ENCODE results near the gene IGSF9.

IGSF9 gene

GRCh38 chr1:159883134-159883533 is 62.3 kb downstream of the IGSF9 start:
- H3K36me3 Mint-ChIP-seq (ENCODE audit: low read depth), result no peaks in the 10 kb centered on the region
- peaks cover 12% of the 10 kb centered on the region for H3K27me3 Mint-ChIP-seq (ENCODE audit: low read depth)
- H3K27ac Mint-ChIP-seq, result no peak overlapping the region
- H3K4me3 Mint-ChIP-seq, result no peak overlapping the region
- no peaks in the 10 kb centered on the region for H3K4me1 Mint-ChIP-seq (ENCODE audit: low read depth)
- no peaks in the 10 kb centered on the region for H3K9me3 Mint-ChIP-seq

GRCh38 chr1:159882527-159882862 is 62.9 kb downstream of the IGSF9 start:
- Mint-ChIP-seq H3K9me3 (no peaks in the 10 kb centered on the region), H3K4me3 (no peak overlapping the region), H3K27me3 (ENCODE audit: low read depth) (peaks cover 10% of the 10 kb centered on the region), H3K27ac (no peak overlapping the region), H3K4me1 (ENCODE audit: low read depth) (no peaks in the 10 kb centered on the region), H3K36me3 (ENCODE audit: low read depth) (no peaks in the 10 kb centered on the region)

- no peak overlapping the region for H3K27ac Mint-ChIP-seq
- H3K27me3 Mint-ChIP-seq (ENCODE audit: low read depth), result peaks cover 10% of the 10 kb centered on the region
- no peaks in the 10 kb centered on the region for H3K4me1 Mint-ChIP-seq (ENCODE audit: low read depth)
- H3K9me3 Mint-ChIP-seq, result no peaks in the 10 kb centered on the region
- H3K4me3 Mint-ChIP-seq, result no peak overlapping the region
- H3K36me3 Mint-ChIP-seq (ENCODE audit: low read depth), result no peaks in the 10 kb centered on the region
Observed at GRCh38 chr1:159881622-159882526, 63.5 kb downstream of the IGSF9 start.

- H3K4me3 Mint-ChIP-seq, result no peak overlapping the region
- H3K4me1 Mint-ChIP-seq (ENCODE audit: low read depth), result peaks cover 2% of the 10 kb centered on the region
- no peaks in the 10 kb centered on the region for H3K36me3 Mint-ChIP-seq (ENCODE audit: low read depth)
- H3K27ac Mint-ChIP-seq, result no peak overlapping the region
- H3K27me3 Mint-ChIP-seq (ENCODE audit: low read depth), result peaks cover 20% of the 10 kb centered on the region
- H3K9me3 Mint-ChIP-seq, result no peaks in the 10 kb centered on the region
Observed at GRCh38 chr1:159880430-159880829, 65.0 kb downstream of the IGSF9 start.

- no peaks in the 10 kb centered on the region for H3K9me3 Mint-ChIP-seq
- H3K27me3 Mint-ChIP-seq (ENCODE audit: low read depth), result peaks cover 21% of the 10 kb centered on the region
- H3K27ac Mint-ChIP-seq, result no peak overlapping the region
- H3K4me3 Mint-ChIP-seq, result no peak overlapping the region
- H3K36me3 Mint-ChIP-seq (ENCODE audit: low read depth), result no peaks in the 10 kb centered on the region
- H3K4me1 Mint-ChIP-seq (ENCODE audit: low read depth), result peaks cover 2% of the 10 kb centered on the region
Observed at GRCh38 chr1:159879977-159880376, 65.4 kb downstream of the IGSF9 start.

GRCh38 chr1:159879136-159879535 is 66.3 kb downstream of the IGSF9 start:
- Mint-ChIP-seq H3K4me3 (no peak overlapping the region), H3K27ac (no peak overlapping the region), H3K27me3 (ENCODE audit: low read depth) (peaks cover 15% of the 10 kb centered on the region), H3K4me1 (ENCODE audit: low read depth) (peaks cover 2% of the 10 kb centered on the region), H3K36me3 (ENCODE audit: low read depth) (no peaks in the 10 kb centered on the region), H3K9me3 (no peaks in the 10 kb centered on the region)

- no peak overlapping the region for H3K4me3 Mint-ChIP-seq
- H3K9me3 Mint-ChIP-seq, result no peaks in the 10 kb centered on the region
- peaks cover 15% of the 10 kb centered on the region for H3K27me3 Mint-ChIP-seq (ENCODE audit: low read depth)
- H3K4me1 Mint-ChIP-seq (ENCODE audit: low read depth), result peaks cover 2% of the 10 kb centered on the region
- H3K27ac Mint-ChIP-seq, result no peak overlapping the region
- no peaks in the 10 kb centered on the region for H3K36me3 Mint-ChIP-seq (ENCODE audit: low read depth)
Observed at GRCh38 chr1:159877695-159878444, 67.5 kb downstream of the IGSF9 start.

All from T-helper 1 cell treated with Interleukin-12 subunit alpha and Interleukin-12 subunit beta and Interleukin-4 antibody, amounts not matched to agents 30 μg/mL and 1 μg/mL, for 36 hours (primary cell).